Endothelial cell (in vitro differentiated cells): ENCODE results near the gene RACGAP1. TPM values are rescaled to one million over a fixed set of nuclear protein-coding genes. Genes with fewer than 3 reads are reported as not detected.
"Not testable (repeated sequence)": the region's sequence is repeated elsewhere in the genome, so short reads cannot be mapped to it uniquely, and the experiment has no call there.

Experiments
- DNase-seq: peaks from one replicate; pipeline ENCODE4 v3.0.0; 2021; ENCODE audit warnings: low spot score
- H3K27ac Mint-ChIP-seq: one replicate; pipeline ENCODE4 v1.8.0; 2021; ENCODE audit warnings: mixed read lengths, inconsistent platforms; ENCODE audit not compliant: unreplicated experiment
- H3K27me3 Mint-ChIP-seq: one replicate; pipeline ENCODE4 v1.8.0; 2021; ENCODE audit warnings: mild to moderate bottlenecking, moderate library complexity, mixed read lengths, inconsistent platforms; ENCODE audit not compliant: unreplicated experiment
- H3K36me3 Mint-ChIP-seq: one replicate; pipeline ENCODE4 v1.8.0; 2021; ENCODE audit warnings: mild to moderate bottlenecking, low read depth, mixed read lengths, inconsistent platforms; ENCODE audit not compliant: unreplicated experiment
- H3K4me1 Mint-ChIP-seq: one replicate; pipeline ENCODE4 v1.8.0; 2021; ENCODE audit warnings: mild to moderate bottlenecking, mixed read lengths, inconsistent platforms; ENCODE audit not compliant: unreplicated experiment
- H3K4me3 Mint-ChIP-seq: one replicate; pipeline ENCODE4 v1.8.0; 2021; ENCODE audit warnings: mild to moderate bottlenecking, mixed read lengths, inconsistent platforms; ENCODE audit not compliant: unreplicated experiment
- H3K9me3 Mint-ChIP-seq: one replicate; pipeline ENCODE4 v1.8.0; 2021; ENCODE audit warnings: mixed read lengths, inconsistent platforms; ENCODE audit not compliant: unreplicated experiment
- total RNA-seq: library from RNA; stranded (reverse); fragmentation: NEBNext Ultra II Directional; extraction: Animal tissue kit (Norgen Biotek cat#: 25700); gene quantifications from one replicate; pipeline ENCODE4 v1.2.1, GENCODE V29; 2021; ENCODE audit not compliant: unreplicated experiment
- TF ChIP-seq, protein P1 (sequence below): fragments of 200-600 bp; sonication (generic); IDR thresholded peaks from one replicate; pipeline ENCODE4 v1.5.0; 2021; ENCODE audit warnings: antibody characterized with exemption; ENCODE audit not compliant: unreplicated experiment

The RACGAP1 gene
- total RNA-seq, 1 donor from 2014 or later = 19.5 TPM

- Mint-ChIP-seq H3K9me3 (no peaks in the 10 kb centered on the region), H3K4me1 (peaks cover 6% of the 10 kb centered on the region), H3K27me3 (no peaks in the 10 kb centered on the region), H3K27ac (peak overlapping the region; percentile 36), H3K36me3 (no peaks in the 10 kb centered on the region), H3K4me3 (no peak overlapping the region)
- peak; percentile 42 for DNase-seq
- TF ChIP-seq, protein P1, sequence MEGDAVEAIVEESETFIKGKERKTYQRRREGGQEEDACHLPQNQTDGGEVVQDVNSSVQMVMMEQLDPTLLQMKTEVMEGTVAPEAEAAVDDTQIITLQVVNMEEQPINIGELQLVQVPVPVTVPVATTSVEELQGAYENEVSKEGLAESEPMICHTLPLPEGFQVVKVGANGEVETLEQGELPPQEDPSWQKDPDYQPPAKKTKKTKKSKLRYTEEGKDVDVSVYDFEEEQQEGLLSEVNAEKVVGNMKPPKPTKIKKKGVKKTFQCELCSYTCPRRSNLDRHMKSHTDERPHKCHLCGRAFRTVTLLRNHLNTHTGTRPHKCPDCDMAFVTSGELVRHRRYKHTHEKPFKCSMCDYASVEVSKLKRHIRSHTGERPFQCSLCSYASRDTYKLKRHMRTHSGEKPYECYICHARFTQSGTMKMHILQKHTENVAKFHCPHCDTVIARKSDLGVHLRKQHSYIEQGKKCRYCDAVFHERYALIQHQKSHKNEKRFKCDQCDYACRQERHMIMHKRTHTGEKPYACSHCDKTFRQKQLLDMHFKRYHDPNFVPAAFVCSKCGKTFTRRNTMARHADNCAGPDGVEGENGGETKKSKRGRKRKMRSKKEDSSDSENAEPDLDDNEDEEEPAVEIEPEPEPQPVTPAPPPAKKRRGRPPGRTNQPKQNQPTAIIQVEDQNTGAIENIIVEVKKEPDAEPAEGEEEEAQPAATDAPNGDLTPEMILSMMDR = no peak
Observed at GRCh38 chr12:50032854-50033581, 7.7 kb upstream of the RACGAP1 start.

GRCh38 chr12:50032515-50032853 is 7.2 kb upstream of the RACGAP1 start:
- Mint-ChIP-seq H3K27me3 (no peaks in the 10 kb centered on the region), H3K4me1 (peaks cover 6% of the 10 kb centered on the region), H3K4me3 (no peak overlapping the region), H3K36me3 (no peaks in the 10 kb centered on the region), H3K9me3 (no peaks in the 10 kb centered on the region), H3K27ac (no peak overlapping the region)
- TF ChIP-seq, protein P1 = no peak
- no peak for DNase-seq

DNA sequence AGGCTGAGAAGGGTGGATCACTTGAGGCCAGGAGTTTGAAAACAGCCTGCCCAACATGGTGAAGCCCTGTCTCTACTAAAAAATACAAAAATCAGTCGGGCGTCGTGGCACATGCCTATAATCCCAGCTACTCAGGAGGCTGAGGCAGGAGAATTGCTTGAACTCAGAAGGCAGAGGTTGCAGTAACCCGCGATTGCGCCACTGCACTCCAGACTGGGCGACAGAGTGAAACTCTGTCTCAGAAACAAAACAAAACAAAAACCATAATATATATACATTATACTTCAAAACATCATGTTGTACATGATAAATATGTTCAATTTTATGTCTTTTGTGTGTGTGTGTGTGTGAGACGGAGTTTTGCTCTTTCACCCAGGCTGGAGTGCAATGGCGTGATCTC is 5.2 kb upstream of the RACGAP1 start:
- not testable (repeated sequence) for H3K4me1 Mint-ChIP-seq, H3K9me3 Mint-ChIP-seq, H3K36me3 Mint-ChIP-seq, DNase-seq, H3K27me3 Mint-ChIP-seq, H3K4me3 Mint-ChIP-seq, H3K27ac Mint-ChIP-seq

DNA sequence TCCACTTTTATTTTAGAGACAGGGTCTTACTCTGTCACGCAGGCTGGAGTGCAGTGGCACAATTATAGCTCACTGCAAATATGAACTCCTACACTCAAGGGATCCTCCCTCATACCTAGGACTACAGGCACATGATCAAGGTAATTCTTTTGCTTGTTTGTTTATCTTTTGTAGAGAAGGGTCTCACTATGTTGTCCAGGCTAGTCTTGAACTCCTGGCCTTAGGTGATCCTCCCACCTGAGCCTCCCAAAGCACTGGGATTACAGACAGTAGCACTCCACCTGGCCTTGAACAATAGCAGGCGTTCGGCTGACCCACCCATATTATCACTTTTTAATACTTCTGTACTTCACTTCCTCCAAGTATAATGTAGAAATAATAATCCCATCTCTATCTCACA is 1.4 kb upstream of the RACGAP1 start:
- DNase-seq = no peak
- Mint-ChIP-seq H3K27ac (no peak overlapping the region), H3K4me1 (peaks cover 18% of the 10 kb centered on the region), H3K27me3 (peaks cover 2% of the 10 kb centered on the region), H3K9me3 (no peaks in the 10 kb centered on the region), H3K4me3 (no peak overlapping the region), H3K36me3 (no peaks in the 10 kb centered on the region)
- TF ChIP-seq, protein P1 = no peak

GRCh38 chr12:50024805-50025186 is 498 bp downstream of the RACGAP1 start:
- Mint-ChIP-seq H3K27me3 (peaks cover 2% of the 10 kb centered on the region), H3K4me3 (peak overlapping the region; percentile 100), H3K9me3 (no peaks in the 10 kb centered on the region), H3K36me3 (no peaks in the 10 kb centered on the region), H3K4me1 (peaks cover 18% of the 10 kb centered on the region), H3K27ac (peak overlapping the region; percentile 86)
- DNase-seq = no peak
- TF ChIP-seq, protein P1 = no peak
